B cell (primary cell): ENCODE data around the gene CBL. TPM values are rescaled to one million over a fixed set of nuclear protein-coding genes. Genes with fewer than 3 reads are reported as not detected.
A peak's percentile ranks its signal among the peaks of the same experiment; 100 is the strongest.

Experiments used
- ATAC-seq: fragments of 200-7000 bp; cut with Tn5 transposase; one replicate; pipeline ENCODE4 v1.10.0; 2021; ENCODE audit warnings: low read depth, mild to moderate bottlenecking, moderate number of reproducible peaks, moderate library complexity
- CTCF ChIA-PET: fragments of 350-600 bp; sonication (Branson Sonifier 250); formaldehyde crosslinking; loops from one replicate; lab custom pipeline; 2021; ENCODE audit warnings: antibody characterized with exemption, inconsistent platforms; lab: Charles Lee
- POLR2A ChIA-PET: fragments of 350-600 bp; sonication (Branson Sonifier 250); formaldehyde crosslinking; loops from one replicate; lab custom pipeline; 2021; ENCODE audit warnings: antibody characterized with exemption; lab: Charles Lee
- DNase-seq: peaks from one replicate; pipeline ENCODE4 v3.0.0; 2013
- H2AFZ ChIP-seq: 2 replicates; pipeline ENCODE4 v1.6.1; 2012; ENCODE audit warnings: mild to moderate bottlenecking, low read depth, low read length; ENCODE audit not compliant: insufficient read depth, poor library complexity, severe bottlenecking
- H3K27ac ChIP-seq, 2 donors: 1 replicate in 1 of 2; 2 replicates in 1 of 2; pipeline ENCODE4 v1.5.1; 2012 to 2013; ENCODE audit warnings: low read length in 2 of 2, mild to moderate bottlenecking in 2 of 2, moderate library complexity in 1 of 2
- H3K27me3 ChIP-seq, 4 experiments: fragments of 200-600 bp in 1 of 4; sonication (generic) in 1 of 4; replicated peaks in 1 of 4; 1 replicate in 2 of 4; 2 replicates in 2 of 4; pipeline versions ENCODE4 v1.6.1 to v1.7.0; 2013 to 2016; ENCODE audit warnings: low read length in 3 of 4, mild to moderate bottlenecking in 2 of 4, mixed read lengths in 1 of 4, moderate library complexity in 1 of 4; ENCODE audit not compliant: insufficient read depth in 4 of 4, control insufficient read depth in 3 of 4; ENCODE audit errors: control extremely low read depth in 1 of 4
- H3K36me3 ChIP-seq, 2 experiments: replicated peaks in 1 of 2; 1 replicate in 1 of 2; 2 replicates in 1 of 2; pipeline versions ENCODE4 v1.6.1 to v1.7.1; 2013; ENCODE audit warnings: low read length in 1 of 2; ENCODE audit not compliant: insufficient read depth in 2 of 2, control insufficient read depth in 1 of 2; ENCODE audit errors: control extremely low read depth in 1 of 2, extremely low read depth in 1 of 2
- H3K4me1 ChIP-seq, 2 donors: fragments of 200-600 bp in 1 of 2; sonication (generic) in 1 of 2; 1 replicate in 1 of 2; 2 replicates in 1 of 2; pipeline versions ENCODE4 v1.5.1 to v1.6.1; 2013 to 2017; ENCODE audit warnings: low read length in 2 of 2; ENCODE audit not compliant: control insufficient read depth in 2 of 2, insufficient read depth in 2 of 2
- H3K4me2 ChIP-seq: replicated peaks from 2 replicates; pipeline ENCODE3; 2012; ENCODE audit warnings: mild to moderate bottlenecking, low read depth, low read length; ENCODE audit not compliant: poor library complexity, severe bottlenecking
- H3K4me3 ChIP-seq, 5 experiments: fragments of 200-600 bp in 1 of 5; sonication (generic) in 1 of 5; 1 replicate in 3 of 5; 2 replicates in 2 of 5; pipeline versions ENCODE4 v1.5.1 to v1.7.0; 2011 to 2016; ENCODE audit warnings: low read length in 4 of 5, mild to moderate bottlenecking in 4 of 5, low read depth in 2 of 5, control low read depth in 1 of 5, moderate library complexity in 1 of 5; ENCODE audit not compliant: insufficient read depth in 1 of 5; ENCODE audit errors: control extremely low read depth in 1 of 5, extremely low read depth in 1 of 5
- H3K79me2 ChIP-seq: fragments of 200-600 bp; sonication (generic); one replicate; pipeline ENCODE4 v1.6.0; 2016; ENCODE audit warnings: low read length; ENCODE audit not compliant: control insufficient read depth, insufficient read depth
- H3K9ac ChIP-seq: fragments of 200-600 bp; sonication (generic); 2 replicates; pipeline ENCODE4 v1.6.1; 2017; ENCODE audit warnings: mild to moderate bottlenecking, low read length, moderate library complexity
- H3K9me3 ChIP-seq, 3 donors: one replicate each; pipeline versions ENCODE4 v1.6.1 to v1.7.1; 2013; ENCODE audit warnings: low read length in 2 of 3; ENCODE audit not compliant: control insufficient read depth in 2 of 3, insufficient read depth in 1 of 3; ENCODE audit errors: control extremely low read depth in 1 of 3
- H4K20me1 ChIP-seq: 2 replicates; pipeline ENCODE4 v1.6.0; 2012; ENCODE audit warnings: mild to moderate bottlenecking, low read length; ENCODE audit not compliant: insufficient read depth, control insufficient read depth, poor library complexity, severe bottlenecking
- H3K27ac Mint-ChIP-seq: one replicate; pipeline ENCODE4 v1.8.0; 2021; ENCODE audit warnings: mixed read lengths
- H3K27me3 Mint-ChIP-seq: one replicate; pipeline ENCODE4 v1.8.0; 2021; ENCODE audit warnings: mixed read lengths
- H3K4me1 Mint-ChIP-seq: one replicate; pipeline ENCODE4 v1.8.0; 2021; ENCODE audit warnings: mixed read lengths
- H3K4me3 Mint-ChIP-seq: one replicate; pipeline ENCODE4 v1.8.0; 2021; ENCODE audit warnings: mixed read lengths
- H3K9me3 Mint-ChIP-seq: one replicate; pipeline ENCODE4 v1.8.0; 2022; ENCODE audit warnings: mixed read lengths; ENCODE audit not compliant: insufficient read depth
- EZH2 ChIP-seq: IDR thresholded peaks from 2 replicates; pipeline ENCODE4 v1.6.1; 2012; ENCODE audit warnings: borderline replicate concordance, low read depth, mild to moderate bottlenecking, moderate library complexity, low read length; ENCODE audit not compliant: insufficient read depth, poor library complexity, severe bottlenecking
- WGBS: methylation state at CpG from one replicate; pipeline ENCODE4 v1.1.5; 2013; ENCODE audit warnings: missing lambda C conversion rate; ENCODE audit not compliant: insufficient coverage; 5-methylcytosine and 5-hydroxymethylcytosine counted together
- intact Hi-C: fragments of 100-400 bp; cut with micrococcal nuclease; formaldehyde crosslinking; loops from one replicate; pipeline ENCODE4 v1.10.0; 2022
- polyA plus RNA-seq: library from polyadenylated mRNA; depleted of rRNA; stranded (reverse); fragments of >200 nt; gene quantifications from 2 replicates; pipeline ENCODE4 v1.2.3, GENCODE V29; 2012
- total RNA-seq, 2 donors: library from RNA; stranded (reverse); fragments of 120-200 nt in 1 of 2; gene quantifications; 1 replicate in 1 of 2; 2 replicates in 1 of 2; pipeline versions ENCODE4 v1.2.3 to v1.2.4, GENCODE V29; 2013 to 2022
- TF ChIP-seq, protein P1 (sequence below): fragments of 200-600 bp; IDR thresholded peaks from one replicate; pipeline ENCODE4 v1.8.0; 2022; ENCODE audit warnings: antibody characterized with exemption, mild to moderate bottlenecking

CBL gene
- total and polyA plus RNA-seq, 2 donors (not counting 1 experiment from before 2014, with no cell fraction given) = 11.7 to 35.2 TPM

DNA sequence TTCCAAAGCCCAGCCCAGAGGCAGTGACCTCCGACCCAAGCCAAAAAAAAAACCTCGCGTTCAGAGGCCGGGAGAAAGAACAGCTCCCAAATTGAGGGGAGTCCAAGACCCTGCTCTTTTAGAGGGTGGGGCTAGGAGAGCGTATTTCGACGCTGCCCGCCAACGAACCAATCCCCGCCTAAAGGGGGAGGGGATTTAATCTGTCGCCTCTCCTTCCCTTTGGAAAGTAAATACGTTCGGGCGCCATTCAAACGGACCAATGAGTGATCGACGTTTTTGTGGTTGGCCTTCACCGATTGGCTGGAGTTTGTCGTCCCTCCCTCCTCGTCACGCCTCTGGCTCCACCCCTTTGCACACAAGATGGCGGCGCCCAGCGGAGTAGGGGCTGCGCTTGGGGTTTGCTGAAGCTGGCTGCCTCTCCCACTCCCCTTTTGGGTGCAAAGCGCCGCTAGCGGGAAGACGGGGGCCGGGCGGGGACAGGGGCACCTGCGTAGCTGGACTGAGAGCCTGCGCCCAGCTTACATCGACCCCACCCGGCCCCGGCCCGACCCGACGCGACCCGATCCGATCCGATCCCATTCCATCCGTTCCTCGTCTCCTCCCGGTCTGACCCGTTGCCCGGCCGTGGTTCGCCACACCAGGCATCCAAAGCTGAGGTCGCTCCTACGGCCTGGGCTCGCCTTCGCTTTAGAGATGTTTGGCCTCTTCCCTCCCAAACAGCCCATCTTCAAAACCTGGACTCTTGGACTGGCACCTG, 128.2 kb downstream of the CBL start, which contains the start of gene RNF26:
Gene RNF26 (plus strand): TSS at position 354 of the 757 bp plus-strand sequence. CDS start 596 bp downstream, outside the sequence.
- Mint-ChIP-seq H3K4me1 (peaks cover 27% of the 10 kb centered on the region), H3K27me3 (peaks cover 16% of the 10 kb centered on the region), H3K27ac (peak within 1 kb of the TSS; percentile 95), H3K9me3 (no peaks in the 10 kb centered on the region), H3K4me3 (peak within 1 kb of the TSS; percentile 99)
- Histone ChIP-seq H3K27ac (peak within 1 kb of the TSS; percentile 59 to 83), H3K4me2 (peak within 1 kb of the TSS; percentile 87), H3K27me3 (peaks cover 0 to 11% (median 7%) of the 10 kb centered on the region in 4 experiments), H3K9me3 (no peaks in the 10 kb centered on the region), H3K4me3 (peak within 1 kb of the TSS; percentile 74 to 94 (median 88)), H2AFZ (peak within 1 kb of the TSS; percentile 90), H3K9ac (peak within 1 kb of the TSS; percentile 88), H3K4me1 (peaks cover 10 to 19% of the 10 kb centered on the region in 2 donors), H3K36me3 (peaks cover 0 to 2% of the 10 kb centered on the region in 2 experiments), H4K20me1 (peaks cover 7% of the 10 kb centered on the region), H3K79me2 (peaks cover 14% of the 10 kb centered on the region)
- ChIA-PET POLR2A (interaction anchor here (0.9 to 1.1 kb wide), 2 partner anchors 12 to 267 kb away, joined by 3 read pairs; partner anchors contain the start of gene VPS11), CTCF (interaction anchor here (1.5 to 2.3 kb wide), 3 partner anchors 10 to 47 kb away, joined by 6 to 12 read pairs (median 7); partner anchors contain the start of gene USP2)
- DNase-seq (peak; percentile 96), ATAC-seq (peak; percentile 98)
- WGBS = under 1% methylated on average over 48 of the region's 54 CpGs
- TF ChIP-seq, protein P1, sequence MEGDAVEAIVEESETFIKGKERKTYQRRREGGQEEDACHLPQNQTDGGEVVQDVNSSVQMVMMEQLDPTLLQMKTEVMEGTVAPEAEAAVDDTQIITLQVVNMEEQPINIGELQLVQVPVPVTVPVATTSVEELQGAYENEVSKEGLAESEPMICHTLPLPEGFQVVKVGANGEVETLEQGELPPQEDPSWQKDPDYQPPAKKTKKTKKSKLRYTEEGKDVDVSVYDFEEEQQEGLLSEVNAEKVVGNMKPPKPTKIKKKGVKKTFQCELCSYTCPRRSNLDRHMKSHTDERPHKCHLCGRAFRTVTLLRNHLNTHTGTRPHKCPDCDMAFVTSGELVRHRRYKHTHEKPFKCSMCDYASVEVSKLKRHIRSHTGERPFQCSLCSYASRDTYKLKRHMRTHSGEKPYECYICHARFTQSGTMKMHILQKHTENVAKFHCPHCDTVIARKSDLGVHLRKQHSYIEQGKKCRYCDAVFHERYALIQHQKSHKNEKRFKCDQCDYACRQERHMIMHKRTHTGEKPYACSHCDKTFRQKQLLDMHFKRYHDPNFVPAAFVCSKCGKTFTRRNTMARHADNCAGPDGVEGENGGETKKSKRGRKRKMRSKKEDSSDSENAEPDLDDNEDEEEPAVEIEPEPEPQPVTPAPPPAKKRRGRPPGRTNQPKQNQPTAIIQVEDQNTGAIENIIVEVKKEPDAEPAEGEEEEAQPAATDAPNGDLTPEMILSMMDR = no peak
- TF ChIP-seq EZH2 = no peak
- intact Hi-C loops = loop anchor here (1.0 to 2.0 kb wide), 3 partner anchors 13 to 47 kb away; partner anchors contain the start of gene USP2
